ENCODE measurements around the gene CNPY4.

Gene CNPY4

GRCh38 chr7:100167912-100168323 lies 48.5 kb downstream of the CNPY4 start:
- no peak for DNase-seq (ENCODE audit: low read depth)

- no peak for DNase-seq (ENCODE audit: low read depth)
Observed at GRCh38 chr7:100169147-100169850, 49.9 kb downstream of the CNPY4 start.

GRCh38 chr7:100170101-100170897 lies 50.9 kb downstream of the CNPY4 start:
- DNase-seq (ENCODE audit: low read depth): no peak

GRCh38 chr7:100171087-100171681 lies 51.8 kb downstream of the CNPY4 start:
- DNase-seq (ENCODE audit: low read depth): no peak

DNA sequence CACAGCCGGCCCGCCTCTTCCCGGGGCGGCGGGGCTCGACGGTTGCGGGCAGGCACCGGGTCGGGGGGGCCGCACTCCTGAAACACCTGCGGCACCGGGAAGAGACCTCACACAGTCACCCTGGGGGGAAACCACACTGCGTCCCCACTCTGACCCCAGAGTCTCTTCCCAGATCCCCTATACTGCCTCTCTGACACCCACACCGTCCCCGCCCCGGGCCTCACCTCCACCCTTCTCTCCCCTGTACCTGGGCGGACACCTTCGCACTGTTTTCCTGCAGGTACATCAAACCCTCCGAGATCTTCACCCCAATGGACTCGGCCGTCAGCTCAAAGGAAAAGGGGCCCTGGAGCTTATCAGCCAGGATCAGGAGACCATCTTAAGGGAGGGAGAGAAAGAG lies 52.4 kb downstream of the CNPY4 start:
- no peak for DNase-seq (ENCODE audit: low read depth)

GRCh38 chr7:100173806-100174495 lies 54.5 kb downstream of the CNPY4 start:
- no peak for DNase-seq (ENCODE audit: low read depth)

DNA sequence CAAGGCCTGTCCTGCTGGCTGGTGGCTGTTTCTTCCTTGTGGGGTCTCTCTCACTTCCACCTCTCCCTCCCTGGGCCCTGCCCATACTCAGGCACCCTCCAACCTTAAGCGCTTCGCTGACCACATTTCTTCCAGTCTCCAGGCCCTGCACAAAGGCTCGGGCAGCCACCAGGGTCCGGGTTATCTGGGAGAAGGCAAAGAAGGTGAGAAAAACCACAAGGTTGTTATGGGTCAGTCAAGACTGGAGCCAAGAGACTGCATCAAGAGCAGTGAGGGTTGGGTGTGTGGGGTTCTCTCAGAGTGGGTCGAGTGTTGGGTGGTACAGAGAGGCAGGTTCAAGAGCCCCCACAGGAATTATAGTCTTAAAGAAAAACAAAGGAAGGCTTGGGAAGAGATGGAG lies 55.1 kb downstream of the CNPY4 start:
- no peak for DNase-seq (ENCODE audit: low read depth)

Measured in stimulated activated CD8-positive, alpha-beta memory T cell treated with anti-CD3 and anti-CD28 coated beads, Interleukin-12 subunit alpha, Interleukin-12 subunit beta, amount 100 ng/mL, for 1 hour (primary cell).